Measurements from ENCODE around the gene MSMP. TPM values are rescaled to one million over a fixed set of nuclear protein-coding genes. Genes with fewer than 3 reads are reported as not detected.
A peak's percentile ranks its signal among the peaks of the same experiment; 100 is the strongest.

Gene MSMP
- total and polyA plus RNA-seq, 9 of the 15 experiments (the other 6 are each of a cell fraction or from before 2014, with no cell fraction given), result 0.60 TPM; not detected in 8

DNA sequence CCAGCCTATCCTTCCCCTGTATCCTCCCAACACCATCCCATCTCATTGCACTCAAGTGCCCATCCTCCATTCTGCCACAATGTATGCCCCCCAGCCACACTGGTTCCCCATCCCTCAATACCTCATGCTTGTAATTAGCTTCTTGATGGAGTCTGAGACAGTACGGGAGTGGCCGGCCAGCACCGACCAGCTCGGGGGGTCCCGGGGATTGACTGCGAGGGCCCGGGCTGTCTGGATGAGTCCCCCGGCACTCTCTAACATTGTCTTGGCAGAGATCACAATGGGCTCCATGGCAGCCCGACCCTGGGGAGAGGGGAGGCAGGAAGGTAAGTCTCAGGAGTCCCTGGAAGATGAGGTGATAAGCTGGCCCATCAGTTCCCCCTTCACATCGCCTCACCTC, 47.1 kb downstream of the MSMP start (continued):
- TF ChIP-seq YY1 (IDR thresholded peaks at IDR 0.05; ENCODE audit: borderline replicate concordance in 1 of 3, control insufficient read depth in 1 of 3, extremely low read depth in 1 of 3, insufficient read depth in 3 of 3, insufficient read length in 1 of 3, insufficient replicate concordance in 2 of 3, low read depth in 1 of 3, low read length in 2 of 3) (no peak), MEF2D (tag; conservative IDR thresholded peaks at IDR 0.05; ENCODE audit: low read depth) (no peak), ZZZ3 (IDR thresholded peaks at IDR 0.05) (no peak)
- TF ChIP-seq, protein P1, sequence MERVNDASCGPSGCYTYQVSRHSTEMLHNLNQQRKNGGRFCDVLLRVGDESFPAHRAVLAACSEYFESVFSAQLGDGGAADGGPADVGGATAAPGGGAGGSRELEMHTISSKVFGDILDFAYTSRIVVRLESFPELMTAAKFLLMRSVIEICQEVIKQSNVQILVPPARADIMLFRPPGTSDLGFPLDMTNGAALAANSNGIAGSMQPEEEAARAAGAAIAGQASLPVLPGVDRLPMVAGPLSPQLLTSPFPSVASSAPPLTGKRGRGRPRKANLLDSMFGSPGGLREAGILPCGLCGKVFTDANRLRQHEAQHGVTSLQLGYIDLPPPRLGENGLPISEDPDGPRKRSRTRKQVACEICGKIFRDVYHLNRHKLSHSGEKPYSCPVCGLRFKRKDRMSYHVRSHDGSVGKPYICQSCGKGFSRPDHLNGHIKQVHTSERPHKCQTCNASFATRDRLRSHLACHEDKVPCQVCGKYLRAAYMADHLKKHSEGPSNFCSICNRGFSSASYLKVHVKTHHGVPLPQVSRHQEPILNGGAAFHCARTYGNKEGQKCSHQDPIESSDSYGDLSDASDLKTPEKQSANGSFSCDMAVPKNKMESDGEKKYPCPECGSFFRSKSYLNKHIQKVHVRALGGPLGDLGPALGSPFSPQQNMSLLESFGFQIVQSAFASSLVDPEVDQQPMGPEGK (CRISPR knock-in tag; IDR thresholded peaks at IDR 0.05; ENCODE audit: borderline replicate concordance), result no peak

DNA sequence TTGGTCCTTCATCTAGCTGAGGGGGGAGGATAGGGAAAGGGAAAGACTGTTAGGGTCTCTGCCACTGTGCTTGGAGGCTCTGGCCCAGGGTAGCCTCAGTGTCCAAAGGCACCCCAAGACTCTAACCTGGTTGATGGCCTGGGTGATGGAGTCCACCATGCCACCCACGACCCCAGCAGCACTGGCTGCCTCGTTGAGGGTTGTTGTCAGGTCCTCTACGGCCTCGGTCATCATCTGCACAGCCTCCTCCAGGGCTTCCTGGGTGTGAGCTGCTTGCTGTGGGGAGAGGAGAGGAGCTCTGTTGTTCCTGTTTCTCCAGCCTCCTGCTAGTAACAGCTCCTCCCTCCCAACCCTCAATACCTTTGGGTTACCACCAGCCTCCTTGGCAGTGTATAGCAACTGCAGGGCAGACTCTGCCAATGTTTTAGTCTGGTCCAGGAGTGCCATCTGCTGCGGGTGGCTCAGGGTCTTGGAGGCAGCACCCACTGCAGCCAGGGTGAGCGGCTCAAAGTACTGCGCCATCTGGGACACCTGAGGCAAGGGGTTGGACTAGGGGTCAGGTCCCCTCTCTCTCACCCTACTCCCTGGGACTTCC, 48.1 kb downstream of the MSMP start:
- no peak overlapping the region for H3K4me2 ChIP-seq (ENCODE audit: insufficient read depth, low read length)
- H3K9me1 ChIP-seq (ENCODE audit: control insufficient read depth, insufficient read depth, low read length), result peaks cover 3% of the 10 kb centered on the region
- ATAC-seq (no peak), FAIRE-seq (no peak), DNase-seq (ENCODE audit: extremely low read depth in 1 of 4, low spot score in 3 of 4) (no peak)
- CTCF ChIA-PET (ENCODE audit: low intra/inter-chr PET ratio), result no interaction called here
- no peaks in the 10 kb centered on the region for H3K9me3 ChIP-seq (replicated peaks; ENCODE audit: control insufficient read depth, insufficient read depth, low read depth, low read length)
- intact Hi-C loops (cut with micrococcal nuclease), result no loop called here
- TF ChIP-seq WHSC1 (IDR thresholded peaks at IDR 0.05; ENCODE audit: low read length) (no peak), COPS2 (conservative IDR thresholded peaks at IDR 0.05) (no peak), JUN (IDR thresholded peaks at IDR 0.05; ENCODE audit: borderline replicate concordance, low read depth, low read length) (no peak), JUN (CRISPR knock-in tag; IDR thresholded peaks at IDR 0.05; ENCODE audit: borderline replicate concordance) (no peak), DEAF1 (CRISPR knock-in tag; IDR thresholded peaks at IDR 0.05) (no peak), NRF1 (conservative IDR thresholded peaks at IDR 0.05 in 1 of 2, IDR thresholded peaks at IDR 0.05 in 1 of 2) (no peak), THRAP3 (IDR thresholded peaks at IDR 0.05; ENCODE audit: borderline replicate concordance) (no peak), ZFP1 (CRISPR knock-in tag; IDR thresholded peaks at IDR 0.05) (no peak), ZKSCAN8 (CRISPR knock-in tag; IDR thresholded peaks at IDR 0.05) (no peak), ZNF444 (CRISPR knock-in tag; IDR thresholded peaks at IDR 0.05) (no peak)
- TF ChIP-seq, protein P2, sequence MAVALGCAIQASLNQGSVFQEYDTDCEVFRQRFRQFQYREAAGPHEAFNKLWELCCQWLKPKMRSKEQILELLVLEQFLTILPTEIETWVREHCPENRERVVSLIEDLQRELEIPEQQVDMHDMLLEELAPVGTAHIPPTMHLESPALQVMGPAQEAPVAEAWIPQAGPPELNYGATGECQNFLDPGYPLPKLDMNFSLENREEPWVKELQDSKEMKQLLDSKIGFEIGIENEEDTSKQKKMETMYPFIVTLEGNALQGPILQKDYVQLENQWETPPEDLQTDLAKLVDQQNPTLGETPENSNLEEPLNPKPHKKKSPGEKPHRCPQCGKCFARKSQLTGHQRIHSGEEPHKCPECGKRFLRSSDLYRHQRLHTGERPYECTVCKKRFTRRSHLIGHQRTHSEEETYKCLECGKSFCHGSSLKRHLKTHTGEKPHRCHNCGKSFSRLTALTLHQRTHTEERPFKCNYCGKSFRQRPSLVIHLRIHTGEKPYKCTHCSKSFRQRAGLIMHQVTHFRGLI (CRISPR knock-in tag; IDR thresholded peaks at IDR 0.05), result no peak
- H3K27me3 ChIP-seq (ENCODE audit: control insufficient read depth in 2 of 2, insufficient read depth in 2 of 2, low read length in 2 of 2), result no peaks in the 10 kb centered on the region
- in situ Hi-C loops (cut with MboI), result no loop called here
- POLR2A ChIA-PET, result interaction anchor here (0.6 to 1.7 kb wide), 9 partner anchors 8 to 30 kb away, joined by 3 to 6 read pairs (median 3); partner anchors contain the start of gene TPM2
- H3K36me3 ChIP-seq (ENCODE audit: control insufficient read depth, insufficient read depth, low read length), result peaks cover 92% of the 10 kb centered on the region
- BruUV-seq (replicated peaks), result TSS peak; percentile 51
- no peak overlapping the region for H3K4me3 ChIP-seq
- 92% methylated on average over 6 of the region's 7 CpGs for WGBS (ENCODE audit: insufficient coverage, low coverage, missing lambda C conversion rate)
- H3K79me2 ChIP-seq (ENCODE audit: control insufficient read depth, insufficient read depth, low read length), result no peaks in the 10 kb centered on the region
- no peak overlapping the region for H2AFZ ChIP-seq (ENCODE audit: low read depth, low read length)
- no peak overlapping the region for H3K27ac ChIP-seq (ENCODE audit: extremely low read depth, low read depth, low read length)
- no peaks in the 10 kb centered on the region for H3K4me1 ChIP-seq (replicated peaks in 1 of 2; ENCODE audit: control insufficient read depth in 2 of 2, insufficient read depth in 2 of 2, low read length in 2 of 2)
- no peaks in the 10 kb centered on the region for H4K20me1 ChIP-seq (replicated peaks; ENCODE audit: control insufficient read depth, insufficient read depth, low read length)
- no peak overlapping the region for H3K9ac ChIP-seq (ENCODE audit: insufficient read depth in 1 of 2, low read depth in 2 of 2, low read length in 2 of 2)

All from K562 (cell line).